GM23248 (cell line): ENCODE measurements around the gene ACVR1.

Source experiments
- EZH2 ChIP-seq: fragments of 200-600 bp; sonication (generic); IDR thresholded peaks from 2 replicates; pipeline ENCODE4 v1.6.1; 2018; ENCODE audit warnings: antibody characterized with exemption, mild to moderate bottlenecking; ENCODE audit not compliant: insufficient read depth, poor library complexity, severe bottlenecking
- EZH2phosphoT487 ChIP-seq: fragments of 200-600 bp; sonication (generic); IDR thresholded peaks from 2 replicates; pipeline ENCODE4 v1.6.1; 2018; ENCODE audit warnings: antibody characterized with exemption, moderate library complexity, mild to moderate bottlenecking, low read depth; ENCODE audit not compliant: insufficient read depth

GRCh38 chr2:157903626-157904025 is 27.5 kb upstream of the ACVR1 start:
- no peak for TF ChIP-seq EZH2
- TF ChIP-seq EZH2phosphoT487, result no peak
